NCI-H1436 (cell line): ENCODE measurements around the gene DONSON.
A peak's percentile ranks its signal among the peaks of the same experiment; 100 is the strongest.
"Not testable (repeated sequence)": the region's sequence is repeated elsewhere in the genome, so short reads cannot be mapped to it uniquely, and the experiment has no call there.

Experiments
- DNase-seq: peaks from one replicate; lab custom pipeline; 2025; lab: John Stamatoyannopoulos, UW

The DONSON gene, protein sequence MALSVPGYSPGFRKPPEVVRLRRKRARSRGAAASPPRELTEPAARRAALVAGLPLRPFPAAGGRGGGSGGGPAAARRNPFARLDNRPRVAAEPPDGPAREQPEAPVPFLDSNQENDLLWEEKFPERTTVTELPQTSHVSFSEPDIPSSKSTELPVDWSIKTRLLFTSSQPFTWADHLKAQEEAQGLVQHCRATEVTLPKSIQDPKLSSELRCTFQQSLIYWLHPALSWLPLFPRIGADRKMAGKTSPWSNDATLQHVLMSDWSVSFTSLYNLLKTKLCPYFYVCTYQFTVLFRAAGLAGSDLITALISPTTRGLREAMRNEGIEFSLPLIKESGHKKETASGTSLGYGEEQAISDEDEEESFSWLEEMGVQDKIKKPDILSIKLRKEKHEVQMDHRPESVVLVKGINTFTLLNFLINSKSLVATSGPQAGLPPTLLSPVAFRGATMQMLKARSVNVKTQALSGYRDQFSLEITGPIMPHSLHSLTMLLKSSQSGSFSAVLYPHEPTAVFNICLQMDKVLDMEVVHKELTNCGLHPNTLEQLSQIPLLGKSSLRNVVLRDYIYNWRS

DNA sequence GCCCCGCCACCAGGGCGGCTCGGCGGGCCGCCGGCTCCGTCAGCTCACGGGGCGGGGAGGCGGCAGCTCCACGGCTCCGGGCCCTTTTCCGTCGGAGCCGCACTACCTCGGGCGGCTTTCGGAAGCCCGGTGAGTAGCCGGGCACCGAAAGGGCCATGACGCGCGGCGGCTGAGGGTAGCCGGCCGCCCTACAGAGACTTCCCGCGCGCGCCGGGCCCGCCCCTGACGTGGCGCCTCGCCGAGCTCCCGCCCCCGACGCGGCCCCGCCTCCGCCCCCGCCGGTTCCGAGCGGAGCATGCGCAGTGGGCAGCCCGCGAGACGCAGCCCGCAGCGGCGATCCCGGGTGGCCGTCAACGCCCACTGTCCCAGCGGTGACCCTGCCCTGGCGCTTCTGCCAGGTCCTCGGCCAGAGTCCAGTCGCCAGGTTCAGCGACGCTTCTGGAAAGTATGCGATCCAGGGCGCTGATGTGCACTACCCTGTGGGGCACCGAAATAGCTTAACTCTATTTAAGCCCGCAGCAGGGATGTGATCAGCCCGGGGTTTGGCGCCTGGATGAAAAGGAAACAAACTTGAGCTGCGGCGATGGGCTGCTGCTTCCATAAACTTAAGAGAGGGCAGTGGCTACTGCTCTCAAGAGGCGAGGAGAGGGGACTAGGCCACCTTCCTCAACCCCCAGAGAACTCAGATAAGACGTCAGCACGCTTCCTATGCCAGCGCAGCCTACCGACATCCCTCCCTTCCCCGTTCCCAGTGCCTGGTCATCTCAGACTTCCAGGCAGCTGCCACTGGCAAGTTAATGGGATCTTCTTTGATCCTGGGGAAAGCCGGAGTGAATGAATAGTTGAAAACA is at the start of gene DONSON:
TSS of gene DONSON (minus strand) at position 200 of the 851 bp plus-strand sequence. CDS start at position 157, 43 bp downstream.
- DNase-seq, result peak; percentile 78

DNA sequence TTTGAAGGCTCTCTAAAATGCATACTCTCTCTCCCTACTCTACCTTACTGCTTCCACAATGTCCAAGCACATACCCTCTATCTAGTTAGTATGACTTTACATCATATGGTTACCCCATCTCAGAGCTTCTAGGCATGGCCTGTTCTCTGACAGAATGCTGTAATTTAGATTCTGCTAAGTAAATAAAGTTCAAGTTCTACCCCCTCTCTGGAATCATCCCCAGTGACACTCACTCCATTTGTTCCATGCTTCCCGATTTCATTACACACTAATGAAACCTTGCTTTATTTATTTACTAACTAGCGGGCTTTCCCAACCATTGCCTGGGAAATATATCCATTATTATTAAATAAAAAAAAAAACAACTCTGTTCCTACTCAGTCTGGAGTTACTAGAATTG is 45.8 kb upstream of the DONSON start:
- DNase-seq, result no peak

DNA sequence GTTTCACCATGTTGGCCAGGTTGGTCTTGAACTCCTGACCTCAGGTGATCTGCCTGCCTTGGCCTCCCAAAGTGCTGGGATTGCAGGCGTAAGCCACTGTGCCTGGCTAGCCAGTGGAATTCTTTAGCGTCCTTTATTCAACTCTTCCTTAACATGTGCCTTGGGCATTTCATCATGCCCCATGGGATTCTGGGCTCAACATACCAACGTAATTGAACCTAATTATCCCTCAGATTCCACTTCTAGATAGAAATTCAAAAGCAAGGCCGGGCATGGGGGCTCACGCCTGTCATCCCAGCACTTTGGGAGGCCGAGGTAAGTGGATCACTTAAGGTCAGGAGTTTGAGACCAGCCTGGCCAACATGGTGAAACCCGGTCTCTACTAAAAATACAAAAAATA is 37.7 kb upstream of the DONSON start:
- not testable (repeated sequence) for DNase-seq

DNA sequence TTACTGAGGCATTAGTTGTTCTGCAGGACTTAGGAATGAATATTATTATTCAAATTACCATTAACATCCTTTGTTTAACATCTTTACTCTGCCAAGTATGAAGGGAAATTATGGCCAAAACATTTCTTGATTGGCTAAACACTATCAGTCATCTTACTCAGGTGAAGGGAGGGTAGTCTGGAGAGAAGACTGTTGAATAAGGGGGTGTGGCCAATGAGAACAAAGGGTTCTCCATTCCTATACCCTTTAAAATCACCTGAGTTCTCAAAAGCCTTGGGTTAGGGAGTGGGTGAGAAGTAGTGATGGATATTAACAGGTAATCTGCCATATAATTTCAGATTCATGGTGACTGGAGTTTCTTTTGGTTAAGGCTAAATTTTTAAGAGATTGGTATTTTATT is 33.8 kb upstream of the DONSON start:
- no peak for DNase-seq

DNA sequence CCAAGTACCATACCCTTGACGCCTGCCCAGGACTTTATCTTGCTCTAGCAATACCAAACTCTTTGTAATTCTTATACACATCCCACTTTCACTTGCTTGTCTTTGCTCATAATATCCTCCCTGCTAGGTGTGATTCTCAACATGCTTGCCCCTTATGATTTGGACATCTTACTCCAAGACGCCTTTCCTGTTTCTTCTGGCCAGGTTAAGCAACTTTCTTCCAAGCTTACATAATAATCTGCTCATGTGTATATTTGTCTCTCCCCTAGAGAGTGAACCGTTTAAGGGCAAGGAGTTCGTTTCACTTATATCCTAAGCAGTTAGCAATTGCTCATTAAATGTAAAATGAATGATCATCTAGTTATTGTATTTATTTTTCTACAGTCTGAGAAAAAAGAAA is 31.2 kb upstream of the DONSON start:
- DNase-seq, result no peak

DNA sequence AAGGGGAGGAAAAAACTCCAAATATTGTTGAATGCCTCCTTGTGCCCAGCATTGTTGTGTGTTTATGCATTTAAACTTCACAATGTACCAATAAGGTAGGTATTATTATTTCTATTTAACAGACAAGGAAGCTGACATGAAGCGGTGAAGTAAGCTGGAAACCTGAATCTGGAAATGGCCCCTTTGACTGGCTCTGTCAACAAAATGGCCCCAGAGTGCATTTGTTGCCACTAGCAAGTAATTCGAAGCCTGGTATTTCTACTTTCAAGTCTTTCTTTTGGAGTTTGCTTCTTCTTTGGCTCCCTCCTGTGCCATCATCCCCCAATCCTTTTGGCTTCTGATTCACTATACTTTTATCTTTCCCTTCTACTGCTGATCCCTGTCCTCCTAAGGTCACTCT is 29.9 kb upstream of the DONSON start:
- no peak for DNase-seq

DNA sequence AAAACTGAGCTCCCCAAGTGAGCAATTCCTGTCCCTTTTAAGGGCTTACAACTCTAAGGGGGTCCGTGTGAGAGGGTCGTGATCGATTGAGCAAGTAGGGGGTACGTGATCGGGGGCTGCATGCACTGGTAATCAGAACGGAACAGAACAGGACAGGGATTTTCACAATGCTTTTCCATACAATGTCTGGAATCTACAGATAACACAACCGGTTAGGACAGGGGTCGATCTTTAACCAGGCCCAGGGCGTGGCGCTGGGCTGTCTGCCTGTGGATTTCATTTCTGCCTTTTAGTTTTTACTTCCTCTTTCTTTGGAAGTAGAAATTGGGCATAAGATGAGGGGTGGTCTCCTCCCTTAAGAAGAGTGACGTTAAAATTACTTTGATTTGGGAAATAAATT is 29.1 kb upstream of the DONSON start:
- DNase-seq, result not testable (repeated sequence)

DNA sequence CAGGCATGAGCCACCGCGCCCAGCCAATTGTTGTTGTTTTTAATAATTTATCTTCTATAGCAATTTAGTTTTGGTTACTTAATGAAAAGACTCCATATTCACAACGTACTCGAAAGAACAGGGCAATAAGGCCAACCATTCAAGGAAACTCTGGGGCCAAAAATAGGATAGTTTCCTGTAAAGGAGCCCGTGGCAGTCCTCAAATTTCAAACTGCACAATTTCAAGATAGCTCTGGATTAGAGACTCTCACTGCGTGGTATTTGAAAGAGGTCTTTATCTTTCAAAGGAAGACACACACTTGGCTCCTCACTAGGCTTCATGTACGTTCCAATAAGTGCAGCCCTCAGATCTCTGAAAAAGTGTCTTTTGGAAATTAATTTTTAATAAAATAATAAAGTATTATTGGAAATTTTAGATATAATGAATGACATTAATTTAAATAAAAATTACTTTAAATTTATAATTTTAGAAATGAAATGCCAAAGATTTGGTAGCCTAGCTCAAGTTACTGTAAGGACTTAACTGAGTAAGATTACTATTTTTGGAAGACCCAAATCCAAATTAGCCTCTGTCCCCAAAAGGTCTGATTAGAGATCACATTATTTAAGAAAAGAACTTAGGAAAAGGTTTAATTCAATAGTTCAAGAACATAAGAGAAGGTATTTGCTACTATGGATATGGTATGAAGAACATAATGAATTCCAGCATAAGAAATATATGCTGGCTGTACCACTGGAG is 22.7 kb upstream of the DONSON start:
- DNase-seq, result no peak

DNA sequence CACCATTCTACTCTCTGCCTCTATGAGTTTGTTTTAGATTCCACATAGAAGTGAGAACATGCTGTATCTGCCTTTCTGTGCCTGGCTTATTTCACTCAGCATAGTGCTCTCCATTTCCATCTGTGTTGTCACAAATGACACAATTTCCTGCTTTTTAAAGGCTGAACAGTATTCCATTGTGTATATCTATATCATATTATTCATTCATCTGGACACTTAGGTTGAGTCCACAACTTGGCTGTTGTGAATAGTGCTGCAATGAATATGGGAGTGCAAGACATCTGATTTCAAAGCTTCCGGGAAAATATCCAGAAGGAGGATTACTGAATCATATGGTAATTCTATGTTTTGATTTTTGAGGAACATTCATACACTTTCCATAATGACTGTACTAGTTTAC is 20.1 kb upstream of the DONSON start:
- DNase-seq, result no peak

DNA sequence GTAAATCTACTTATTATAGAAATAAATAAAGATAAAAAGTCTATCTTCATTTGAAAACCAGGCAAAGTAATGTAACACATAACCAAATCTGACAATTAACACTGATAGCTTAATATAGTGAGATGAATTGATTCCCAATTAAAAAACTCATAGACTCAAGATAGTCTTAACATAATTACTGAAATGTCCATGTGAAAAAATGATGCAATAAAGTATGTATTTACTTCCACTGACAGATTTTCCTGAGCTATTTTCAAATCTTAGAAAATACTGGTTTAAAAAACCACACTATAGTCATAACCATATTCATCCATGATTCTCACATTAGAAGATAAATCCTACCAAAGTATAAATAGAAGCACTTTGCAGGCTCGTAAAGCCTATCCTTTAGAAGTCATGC is 9.6 kb upstream of the DONSON start:
- DNase-seq, result no peak

DNA sequence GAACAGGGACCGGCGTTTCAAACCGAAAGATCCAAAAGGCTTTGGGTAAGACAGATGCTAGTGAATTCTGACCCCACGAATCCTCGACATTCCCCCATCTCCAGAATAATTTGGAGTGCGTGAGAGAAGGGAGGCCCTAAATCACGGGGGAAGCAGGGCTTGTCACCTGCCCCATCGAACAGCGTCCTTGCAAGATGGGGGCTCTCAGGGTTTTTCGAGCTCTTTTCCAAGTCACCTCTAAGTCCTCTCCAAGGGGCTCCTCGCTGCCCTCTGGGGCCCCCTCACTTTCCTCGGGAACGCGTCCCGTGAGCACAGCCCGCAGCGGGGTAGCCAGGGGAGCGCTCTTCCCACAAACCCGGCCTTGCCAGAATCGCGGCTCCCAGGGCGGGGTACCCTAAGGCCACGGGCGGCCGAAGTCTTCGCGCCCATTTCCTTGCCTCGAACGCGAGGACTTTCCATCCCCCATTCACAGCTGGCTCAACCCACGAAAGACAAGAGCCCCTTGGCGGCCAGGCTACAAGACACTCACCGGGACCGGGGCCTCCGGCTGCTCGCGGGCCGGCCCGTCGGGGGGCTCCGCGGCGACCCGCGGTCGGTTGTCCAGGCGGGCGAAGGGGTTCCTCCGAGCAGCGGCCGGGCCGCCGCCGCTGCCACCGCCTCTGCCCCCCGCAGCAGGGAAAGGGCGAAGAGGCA is 546 bp downstream of the DONSON start:
- DNase-seq, result peak; percentile 23

DNA sequence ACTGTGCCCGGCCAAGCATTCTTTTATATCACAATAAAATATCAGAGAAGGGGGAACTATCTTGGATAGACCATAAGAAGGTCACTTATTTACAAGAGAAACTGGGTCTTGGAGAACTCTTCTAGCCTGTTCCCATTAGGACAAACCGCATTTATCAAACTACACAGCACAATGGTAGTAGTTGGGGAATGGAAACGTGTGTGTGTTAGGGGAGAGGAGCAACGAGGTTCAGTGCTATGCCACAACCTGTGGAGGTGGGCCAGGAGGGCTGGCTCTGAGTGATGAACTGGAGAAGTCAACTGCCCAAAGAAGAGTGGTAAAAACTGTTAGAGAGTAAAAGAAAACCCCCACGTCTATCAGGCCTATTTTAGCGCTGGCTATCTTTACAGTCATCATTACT is 1.6 kb downstream of the DONSON start:
- no peak for DNase-seq

DNA sequence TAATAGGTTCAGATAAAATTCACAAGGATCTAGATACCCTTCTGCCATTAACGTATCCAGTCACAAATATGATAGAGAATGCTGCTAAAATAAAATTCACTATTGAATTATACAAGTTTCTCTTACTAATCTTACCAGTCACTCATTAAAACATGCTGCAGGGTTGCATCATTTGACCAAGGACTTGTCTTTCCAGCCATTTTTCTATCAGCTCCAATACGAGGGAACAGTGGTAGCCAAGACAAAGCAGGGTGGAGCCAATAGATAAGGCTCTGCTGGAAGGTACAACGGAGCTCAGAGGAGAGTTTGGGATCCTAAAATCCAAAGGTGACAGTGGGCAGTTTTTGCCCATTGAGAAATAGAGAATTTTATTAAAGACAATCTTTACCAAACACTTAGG is 4.0 kb downstream of the DONSON start:
- no peak for DNase-seq

DNA sequence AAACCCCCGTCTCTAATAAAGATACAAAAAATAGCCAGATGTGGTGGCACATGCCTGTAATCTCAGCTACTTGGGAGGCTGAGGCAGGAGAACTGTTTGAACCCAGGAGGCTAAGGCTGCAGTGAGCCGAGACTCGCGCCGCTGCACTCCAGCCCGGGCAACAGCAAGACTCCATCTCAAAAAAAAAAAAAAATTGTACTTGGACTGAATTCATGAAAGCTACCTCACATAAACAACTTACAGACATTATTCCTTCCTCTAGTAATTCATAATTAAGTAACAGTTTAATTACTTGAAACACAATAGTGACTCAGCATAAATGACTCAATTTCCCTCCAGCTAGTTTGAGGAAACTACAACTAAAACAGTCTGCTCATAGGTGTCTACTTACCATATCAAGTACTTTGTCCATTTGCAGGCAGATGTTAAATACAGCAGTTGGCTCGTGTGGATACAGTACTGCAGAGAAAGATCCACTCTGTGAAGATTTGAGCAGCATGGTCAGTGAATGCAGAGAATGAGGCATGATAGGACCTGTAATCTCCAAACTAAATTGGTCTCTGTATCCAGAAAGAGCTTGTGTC is 9.4 kb downstream of the DONSON start:
- DNase-seq, result no peak

DNA sequence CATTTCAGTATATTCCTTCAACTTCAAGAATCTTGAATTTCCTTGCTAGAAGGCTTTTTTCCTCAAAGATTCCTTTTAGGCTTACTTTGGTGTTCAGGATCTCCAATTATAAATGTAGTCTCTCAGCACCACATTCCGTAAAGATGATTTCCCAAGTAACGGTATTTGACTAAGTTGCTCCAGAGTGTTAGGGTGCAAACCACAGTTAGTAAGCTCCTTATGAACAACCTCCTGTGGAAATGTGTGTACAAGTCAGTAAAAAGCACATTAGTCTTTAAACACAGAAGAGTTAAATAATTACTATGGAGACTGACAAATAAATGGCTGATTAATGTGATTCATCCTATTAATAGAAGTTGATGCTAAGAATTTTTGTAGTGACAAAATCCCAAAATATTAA is 10.3 kb downstream of the DONSON start:
- DNase-seq, result no peak

DNA sequence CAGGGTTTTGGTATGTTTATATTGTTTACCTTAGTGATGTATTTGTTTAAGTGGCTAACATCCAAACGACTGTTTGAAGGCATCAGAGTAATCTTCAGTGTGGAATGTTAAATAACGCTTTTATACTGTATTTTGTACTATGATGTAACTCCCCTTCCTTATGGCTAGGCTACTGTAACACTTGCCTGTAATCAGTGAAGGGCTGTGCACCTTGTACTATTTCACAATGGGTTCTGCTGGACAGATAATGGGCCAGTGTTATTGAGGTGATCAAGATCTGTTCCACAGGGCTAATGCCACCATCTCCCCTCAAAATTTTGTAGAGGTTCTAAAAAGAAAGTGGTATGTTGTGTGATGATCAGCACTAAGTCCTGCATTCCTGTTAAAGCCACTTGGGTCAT is 11.7 kb downstream of the DONSON start:
- not testable (repeated sequence) for DNase-seq

DNA sequence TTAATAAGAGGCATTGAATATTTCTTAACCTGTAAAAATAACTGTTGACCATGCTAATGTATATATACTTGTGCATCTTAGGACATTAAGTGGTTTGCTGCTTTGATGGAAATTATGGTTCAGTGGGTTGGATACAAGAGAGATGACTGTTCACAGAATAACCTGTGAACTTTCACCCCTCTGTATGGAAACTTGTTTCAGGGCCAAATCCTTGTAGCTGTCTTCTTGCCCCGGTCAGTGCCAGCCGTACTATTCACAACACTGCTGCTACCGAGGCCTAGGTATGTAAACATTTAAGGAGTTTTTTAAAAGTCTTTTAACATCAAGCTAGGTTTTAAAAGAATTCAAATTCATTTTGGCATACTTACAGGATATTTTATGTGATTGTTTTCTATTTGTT is 16.1 kb downstream of the DONSON start:
- DNase-seq, result no peak

DNA sequence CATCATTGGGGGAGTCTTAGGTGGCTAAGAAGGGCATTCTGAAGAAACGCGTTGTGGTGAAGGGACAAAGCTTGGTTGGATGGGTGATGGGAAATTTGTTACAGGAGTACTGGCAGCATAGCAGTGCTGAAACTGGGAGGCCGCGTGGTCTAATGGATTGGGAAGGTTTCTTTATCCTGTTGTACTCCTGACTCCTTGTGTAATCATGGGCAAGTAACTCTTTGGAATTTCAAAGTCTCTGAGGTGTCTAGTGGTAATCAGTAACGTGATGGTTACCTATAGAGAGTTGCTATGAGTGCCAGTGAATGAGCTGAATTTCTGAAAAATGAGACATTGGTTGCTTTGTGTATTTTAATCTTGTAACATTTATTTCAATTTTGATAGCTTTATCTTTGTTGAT is 18.5 kb downstream of the DONSON start:
- DNase-seq, result no peak

DNA sequence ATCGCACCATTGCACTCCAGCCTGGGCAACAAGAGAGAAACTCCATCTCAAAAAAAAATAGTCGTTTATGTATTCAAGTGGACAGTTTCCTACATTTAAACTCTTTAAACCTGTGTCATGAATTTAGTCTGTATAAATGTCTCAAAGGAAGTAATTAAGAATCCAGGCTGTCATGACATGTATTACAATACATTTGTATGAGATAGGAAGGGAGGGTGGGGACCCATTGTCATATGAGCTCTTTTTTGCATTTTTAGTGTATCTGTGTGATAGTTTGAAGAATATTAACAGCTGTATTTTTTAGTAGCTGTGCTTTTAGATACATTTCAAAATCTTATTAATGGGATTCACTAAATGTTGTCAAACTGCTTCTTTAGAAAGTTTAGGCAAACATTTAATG is 20.0 kb downstream of the DONSON start:
- no peak for DNase-seq

DNA sequence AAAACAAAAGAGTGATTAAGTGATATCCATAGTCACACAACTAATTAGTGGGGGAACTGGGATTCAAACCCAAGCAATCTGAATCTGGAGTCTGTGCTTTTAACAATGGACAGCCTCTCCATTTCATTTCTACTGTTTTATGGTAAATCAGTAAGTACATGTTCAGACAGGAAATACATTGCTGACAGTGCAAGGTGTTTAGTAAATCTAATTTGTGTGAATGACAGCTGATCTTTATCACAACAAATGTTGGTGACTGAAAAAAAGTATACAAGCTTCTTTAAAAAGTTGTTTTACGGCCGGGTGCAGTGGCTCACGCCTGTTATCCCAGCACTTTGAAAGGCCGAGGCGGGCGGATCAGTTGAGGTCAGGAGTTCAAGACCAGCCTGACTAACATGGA is 20.6 kb downstream of the DONSON start:
- no peak for DNase-seq

DNA sequence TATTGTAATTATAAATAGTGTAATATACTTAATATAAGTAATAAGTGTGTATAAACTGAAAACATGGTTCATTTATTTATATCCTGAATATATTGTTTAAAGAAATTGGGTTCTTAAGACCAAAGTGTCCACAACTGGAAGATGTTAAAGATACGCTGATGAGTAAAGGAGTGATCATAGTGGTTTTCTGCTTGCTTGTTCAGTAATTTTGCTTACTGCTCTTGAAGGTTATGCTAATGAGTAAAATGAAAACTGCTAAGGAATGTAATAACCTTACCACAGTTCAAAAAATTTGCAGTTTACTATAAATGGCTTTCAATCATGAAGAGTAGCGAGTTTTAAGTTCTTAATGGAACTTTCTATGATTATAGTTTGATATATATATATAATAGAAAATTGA is 22.0 kb downstream of the DONSON start:
- DNase-seq, result no peak
